Stimulated activated CD8-positive, alpha-beta memory T cell treated with anti-CD3 and anti-CD28 coated beads, Interleukin-7, amount 100 ng/mL, for 1 hour (primary cell): ENCODE data around the gene SIL1.
"Not testable (repeated sequence)": the region's sequence is repeated elsewhere in the genome, so short reads cannot be mapped to it uniquely, and the experiment has no call there.

Experiments
- DNase-seq, 2 donors: peaks; one replicate each; pipeline ENCODE4 v3.0.0-alpha.2; 2020; ENCODE audit warnings: low read depth in 2 of 2

Gene SIL1

GRCh38 chr5:139108063-139108824 is 89.9 kb downstream of the SIL1 start:
- no peak for DNase-seq

DNA sequence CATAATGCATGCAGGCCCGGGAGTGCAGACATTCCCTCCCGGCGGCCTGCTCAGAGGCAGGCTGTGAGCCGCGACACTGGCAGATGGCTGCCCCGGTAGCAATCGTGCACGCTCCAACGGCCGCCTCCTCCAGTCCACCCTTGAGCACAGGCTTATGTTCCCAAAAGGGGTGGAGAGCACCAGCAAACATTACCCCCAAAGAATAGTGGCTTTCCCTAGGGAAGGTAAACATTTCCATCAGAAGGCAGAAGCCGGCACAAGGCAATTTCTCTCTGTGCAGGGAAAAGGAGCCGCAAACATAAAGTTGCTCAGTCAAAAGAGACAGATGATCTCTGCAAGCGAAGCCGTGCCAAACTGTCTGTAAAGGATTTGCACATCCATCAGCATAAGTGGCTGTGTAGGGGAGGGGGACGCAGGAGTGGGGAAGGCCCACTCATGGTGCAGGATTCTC is 92.5 kb downstream of the SIL1 start:
- no peak for DNase-seq

GRCh38 chr5:139104577-139105276 is 93.4 kb downstream of the SIL1 start:
- DNase-seq, result no peak

GRCh38 chr5:139103762-139104161 is 94.4 kb downstream of the SIL1 start:
- DNase-seq, result no peak

DNA sequence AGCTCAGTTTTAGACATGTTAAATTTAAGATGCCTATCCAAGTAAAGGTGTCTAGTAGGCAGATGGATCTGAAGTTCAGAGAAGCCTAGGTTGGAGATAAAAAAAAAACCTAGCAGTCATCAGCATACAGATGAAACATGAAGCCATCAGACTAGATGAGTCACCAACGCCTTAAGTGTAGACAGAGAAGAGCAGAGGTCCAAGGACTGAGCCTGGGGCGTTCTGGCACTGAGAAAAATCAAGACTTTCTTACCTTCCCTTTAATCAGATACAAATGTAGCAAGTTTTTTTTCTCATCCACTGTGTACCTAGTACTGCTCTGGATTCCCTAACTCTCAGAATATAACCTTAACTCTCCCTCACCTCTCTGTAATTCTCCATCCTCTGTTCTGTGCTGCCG is 97.3 kb downstream of the SIL1 start:
- no peak for DNase-seq

- no peak for DNase-seq
These were observed 103.7 kb downstream of the SIL1 start for GRCh38 chr5:139094154-139095131.

DNA sequence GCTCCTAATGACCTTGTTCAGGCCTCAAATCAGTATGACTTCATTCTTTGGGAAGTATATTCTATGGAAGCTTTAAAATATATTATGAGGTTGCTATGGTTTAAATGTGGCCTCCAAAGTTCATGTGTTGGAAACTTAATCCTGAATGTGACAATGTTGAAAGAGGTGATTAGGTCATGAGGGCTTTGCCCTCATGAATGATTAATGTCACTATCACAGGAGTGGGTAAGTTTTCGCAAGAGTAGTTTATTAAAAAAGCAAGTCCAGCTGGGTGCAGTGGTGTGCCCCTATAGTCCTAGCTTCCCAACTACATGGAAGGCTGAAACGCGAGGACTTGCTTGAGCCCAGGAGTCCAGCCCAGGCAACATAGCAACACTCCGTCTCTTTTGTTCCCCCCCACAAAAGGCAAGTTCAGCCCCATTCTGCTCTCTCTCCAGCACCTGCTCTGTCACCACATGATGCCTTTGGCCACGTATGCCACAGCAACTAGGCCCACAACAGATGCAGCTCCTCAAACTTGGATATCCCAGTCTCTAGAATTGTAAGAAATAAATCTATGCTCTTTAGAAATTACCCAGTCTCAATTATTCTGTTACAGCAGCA is 105.3 kb downstream of the SIL1 start:
- no peak for DNase-seq

DNA sequence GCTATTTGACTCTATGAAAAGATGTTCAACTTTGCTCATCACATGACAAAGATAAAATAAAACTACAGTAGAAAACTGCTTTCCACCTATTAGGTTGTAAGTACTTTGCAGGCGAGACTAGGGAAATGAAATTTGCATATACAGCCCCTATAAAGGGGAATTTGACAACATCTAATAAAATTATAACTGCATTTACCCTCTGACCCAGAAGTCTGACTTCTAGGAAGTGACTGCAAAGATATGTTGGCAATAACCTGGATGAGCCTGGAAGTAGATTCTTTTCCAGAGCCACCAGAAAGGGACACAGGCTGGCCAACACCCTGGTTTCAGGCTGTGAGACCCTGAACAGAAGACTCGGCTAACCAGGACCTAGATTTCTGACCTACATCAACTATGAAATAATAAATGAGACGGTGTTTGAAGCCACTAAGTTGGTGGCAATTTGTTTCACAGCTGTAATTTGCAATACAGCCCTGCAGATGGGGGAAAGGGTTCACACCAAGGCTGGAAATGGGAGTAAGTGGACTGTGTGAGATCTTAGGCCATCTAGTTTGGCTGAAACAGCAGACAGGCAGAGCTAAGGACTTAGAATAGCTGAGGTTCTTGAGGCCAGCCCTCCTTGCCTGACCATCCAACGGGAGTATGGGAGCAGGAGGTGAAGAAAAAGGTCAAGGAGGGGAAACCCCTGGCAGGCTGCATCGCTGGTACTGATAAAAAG is 106.6 kb downstream of the SIL1 start:
- no peak for DNase-seq

DNA sequence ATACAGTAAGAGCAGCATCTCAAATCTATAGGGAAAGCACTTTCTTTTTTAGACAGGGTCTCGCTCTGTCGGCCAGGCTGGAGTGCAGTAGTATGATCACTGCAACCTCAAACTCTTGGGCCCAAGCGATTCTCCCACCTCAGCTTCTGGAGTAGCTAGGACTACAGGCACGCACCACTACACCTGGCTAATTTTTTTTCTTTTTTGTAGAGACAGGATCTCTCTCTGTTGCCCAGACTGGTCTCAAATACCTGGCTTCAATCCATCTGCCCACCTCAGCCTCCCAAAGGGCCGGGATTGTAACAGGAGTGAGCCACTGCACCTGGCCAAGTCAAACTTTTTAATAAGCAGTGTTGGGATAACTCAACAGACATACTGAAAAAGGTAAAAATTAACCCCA is 107.6 kb downstream of the SIL1 start:
- DNase-seq, result no peak

DNA sequence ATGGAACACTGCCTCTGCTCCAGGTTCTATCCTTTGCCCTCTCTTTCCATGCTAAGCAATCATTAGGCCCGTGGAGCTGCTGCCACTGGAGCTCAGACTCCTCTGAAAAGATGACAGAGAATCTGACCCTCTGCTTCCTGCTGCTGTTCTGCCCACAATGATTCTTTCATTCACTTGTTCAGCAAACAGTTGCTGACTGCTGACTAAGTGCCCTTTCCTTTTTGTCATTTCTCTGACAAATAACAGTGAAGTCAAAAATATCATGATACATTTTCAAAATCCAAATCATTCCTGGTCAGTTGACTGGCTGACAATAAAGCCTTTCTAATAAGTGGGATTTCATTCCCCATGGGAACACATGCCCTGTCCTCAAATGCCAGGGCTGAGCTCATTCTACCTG is 110.1 kb downstream of the SIL1 start:
- DNase-seq, result no peak

DNA sequence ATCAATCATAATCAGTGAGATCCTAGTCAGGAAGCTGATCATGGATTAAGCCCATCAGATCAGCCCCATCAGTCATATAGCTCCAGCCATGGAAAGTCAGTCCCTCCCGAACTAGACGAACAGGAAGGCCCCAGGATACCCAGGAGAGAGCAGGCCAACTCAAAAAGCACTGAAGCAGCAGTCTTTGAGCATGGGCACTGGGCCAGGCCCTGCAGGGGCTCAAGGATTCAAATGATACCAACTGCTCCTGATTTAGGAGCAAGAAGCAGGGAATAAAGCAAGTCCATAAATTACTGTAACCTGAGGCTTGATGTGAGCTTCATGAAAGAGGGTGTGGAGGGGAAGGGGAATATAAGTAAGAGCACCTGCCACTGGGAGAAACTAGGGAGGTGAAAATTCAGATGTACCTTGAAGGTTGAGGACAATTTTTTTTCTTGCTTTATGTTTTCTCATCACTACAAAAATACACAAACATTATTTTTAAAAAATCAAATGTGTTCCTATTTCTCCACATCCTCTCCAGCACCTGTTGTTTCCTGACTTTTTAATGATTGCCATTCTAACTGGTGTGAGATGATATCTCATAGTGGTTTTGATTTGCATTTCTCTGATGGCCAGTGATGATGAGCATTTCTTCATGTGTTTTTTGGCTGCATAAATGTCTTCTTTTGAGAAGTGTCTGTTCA is 115.2 kb downstream of the SIL1 start:
- DNase-seq, result no peak

GRCh38 chr5:139079991-139080610 is 118.1 kb downstream of the SIL1 start:
- no peak for DNase-seq

DNA sequence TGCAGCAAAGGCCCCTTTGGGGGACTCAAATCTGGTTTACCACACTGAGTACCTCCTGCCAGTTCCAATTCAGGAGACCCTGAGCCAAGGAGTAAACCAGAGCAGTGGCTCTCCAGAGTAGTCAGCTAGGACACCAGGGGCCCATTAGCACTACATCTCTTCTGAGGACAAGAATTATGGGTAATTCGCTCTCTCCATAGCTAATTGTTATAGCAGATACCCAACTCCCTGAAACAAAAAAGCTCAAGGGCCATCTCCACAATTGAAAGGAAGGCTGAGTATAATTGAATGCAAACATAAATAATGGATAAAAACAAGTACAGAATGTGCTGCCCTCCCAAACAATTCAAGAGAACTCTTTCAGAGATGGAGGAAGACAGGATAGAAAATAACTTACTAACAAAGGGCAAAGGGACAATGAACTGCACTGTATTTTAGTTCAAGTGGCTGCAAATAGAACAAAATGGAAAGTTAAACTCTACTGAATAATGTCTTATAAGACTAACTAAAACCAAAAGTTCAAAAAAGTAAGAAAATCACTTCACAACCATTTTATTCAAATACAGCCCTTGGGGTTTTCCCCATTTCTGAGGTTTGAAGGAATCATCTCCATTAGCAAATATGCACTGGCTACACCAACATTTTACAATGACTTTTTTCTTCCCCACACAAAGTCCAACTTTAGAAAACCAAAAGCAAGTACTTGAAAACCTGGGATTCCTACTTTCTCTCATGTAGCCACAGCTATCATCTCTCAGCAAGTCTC is 118.8 kb downstream of the SIL1 start:
- DNase-seq, result no peak

- no peak for DNase-seq
These were observed 119.8 kb downstream of the SIL1 start for GRCh38 chr5:139078345-139078744.

DNA sequence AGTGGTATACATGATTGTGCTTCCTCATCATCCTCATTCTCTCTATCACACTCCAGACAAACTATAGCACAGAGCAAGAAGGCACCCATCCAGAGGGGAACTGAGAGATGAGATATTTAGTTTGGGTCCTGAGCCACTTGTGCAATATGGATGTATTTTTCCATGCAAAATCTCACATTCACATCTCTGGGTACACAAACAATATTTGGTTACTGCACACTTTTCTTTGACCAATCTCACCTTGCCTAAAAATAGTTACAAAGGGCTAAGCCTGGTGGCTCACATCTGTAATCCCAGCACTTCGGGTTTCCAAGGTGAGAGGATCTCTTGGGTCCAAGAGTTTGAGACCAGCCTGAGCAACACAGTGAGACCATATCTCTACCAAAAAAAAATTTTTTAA is 120.3 kb downstream of the SIL1 start:
- DNase-seq, result no peak

DNA sequence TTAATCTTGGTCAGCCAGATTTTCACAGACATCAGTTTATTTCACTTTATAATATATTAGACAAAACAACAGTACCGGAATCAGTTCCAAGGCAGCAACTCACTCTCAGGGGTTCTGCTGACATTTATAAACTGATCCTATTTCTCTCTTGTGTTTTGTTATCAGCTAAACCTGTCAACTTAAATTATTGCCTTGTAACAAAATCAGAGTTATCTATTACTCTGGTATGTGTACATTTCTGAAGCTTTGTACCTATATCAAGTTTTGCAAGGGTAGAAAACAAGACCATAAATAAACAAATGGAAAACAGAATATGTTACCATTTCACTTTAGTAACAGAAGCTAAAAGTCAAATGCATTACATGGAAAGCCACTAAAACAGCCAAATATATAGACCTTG is 122.1 kb downstream of the SIL1 start:
- DNase-seq, result no peak

DNA sequence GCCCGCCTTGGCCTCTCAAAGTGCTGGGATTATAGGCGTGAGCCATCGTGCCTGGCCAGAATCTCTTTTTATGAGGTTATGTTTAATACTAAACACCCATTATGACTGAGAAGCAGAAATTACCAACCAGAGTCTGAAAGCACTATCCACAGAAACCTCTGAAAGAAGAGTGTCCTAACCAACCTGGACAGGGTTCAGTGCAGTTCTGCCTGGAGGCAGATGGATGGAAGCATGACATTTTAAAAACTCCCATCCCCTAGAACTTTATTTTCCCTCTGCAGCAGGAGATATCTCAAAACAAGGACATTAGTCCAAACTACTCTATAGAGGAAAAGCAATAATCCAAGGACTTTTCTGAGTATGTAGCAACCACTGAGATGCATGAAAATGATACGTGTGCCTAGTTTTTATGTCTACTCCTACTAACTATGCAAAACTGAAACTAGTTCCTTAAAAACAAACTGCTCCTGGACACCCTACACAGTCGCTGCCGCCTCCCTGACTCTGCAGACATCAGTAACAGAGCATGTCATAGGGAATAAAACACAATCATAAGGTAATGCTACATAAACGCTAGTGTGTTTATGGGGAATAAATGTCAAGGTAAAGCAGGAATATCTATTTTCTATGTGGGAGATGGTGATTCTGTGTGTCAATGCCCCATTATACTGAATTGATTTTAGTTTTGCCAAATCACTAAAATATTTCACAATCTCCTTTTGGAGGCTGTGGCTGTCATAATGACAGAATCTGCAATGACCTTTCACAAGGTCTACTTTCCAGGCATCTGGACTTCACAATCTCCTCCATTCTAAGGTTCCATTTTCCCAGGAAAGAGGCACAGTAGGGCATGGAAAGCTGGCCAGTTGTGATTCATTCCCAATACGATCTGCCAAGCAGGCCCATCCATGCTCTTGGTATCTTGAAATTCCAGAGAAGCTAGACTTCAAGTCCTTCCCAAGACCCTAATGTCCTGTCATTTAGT is 122.8 kb downstream of the SIL1 start:
- no peak for DNase-seq

DNA sequence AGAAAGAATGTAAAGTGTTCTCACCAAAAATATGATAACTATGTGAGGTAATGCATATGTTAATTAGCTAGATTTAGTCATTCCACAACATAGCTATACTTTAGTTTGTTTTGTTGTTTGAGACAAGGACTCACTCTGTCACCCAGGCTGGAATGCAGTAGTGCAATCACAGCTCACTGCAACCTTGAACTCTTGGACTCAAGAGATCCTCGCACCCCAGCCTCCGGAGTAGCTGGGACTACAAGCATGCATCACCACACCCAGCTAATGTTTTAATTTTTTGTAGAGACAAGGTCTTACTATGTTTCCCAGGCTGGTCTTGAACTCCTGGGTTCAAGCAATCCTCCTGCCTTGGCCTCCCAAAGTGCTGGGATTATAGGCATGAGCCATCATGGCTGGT is 124.2 kb downstream of the SIL1 start:
- DNase-seq, result not testable (repeated sequence)
